Esophagus muscularis mucosa (tissue), 4 donors: ENCODE measurements around the gene PXMP4. TPM values are rescaled to one million over a fixed set of nuclear protein-coding genes. Genes with fewer than 3 reads are reported as not detected.

Source experiments
- DNase-seq: peaks from one replicate; pipeline ENCODE4 v3.0.0-alpha.2; 2017; ENCODE audit errors: extremely low spot score
- H3K27ac ChIP-seq, 4 donors: fragments of 200-600 bp; sonication (generic); replicated peaks in 1 of 4; 1 replicate in 3 of 4; 2 replicates in 1 of 4; pipeline ENCODE4 v1.5.1; 2016 to 2019; ENCODE audit warnings: mild to moderate bottlenecking in 1 of 4
- H3K27me3 ChIP-seq, 4 donors: fragments of 200-600 bp; sonication (generic); one replicate each; pipeline versions ENCODE4 v1.5.1 to v1.6.0; 2016 to 2019
- H3K36me3 ChIP-seq, 4 donors: fragments of 200-600 bp; sonication (generic); one replicate each; pipeline ENCODE4 v1.5.1; 2016 to 2019
- H3K4me1 ChIP-seq, 4 donors: fragments of 200-600 bp; sonication (generic); one replicate each; pipeline ENCODE4 v1.5.1; 2016 to 2019
- H3K4me3 ChIP-seq, 4 donors: fragments of 200-600 bp; sonication (generic); 1 replicate in 2 of 4; 2 replicates in 2 of 4; pipeline ENCODE4 v1.5.1; 2016 to 2019; ENCODE audit warnings: mild to moderate bottlenecking in 4 of 4, moderate library complexity in 1 of 4
- H3K9me3 ChIP-seq, 4 donors: fragments of 200-600 bp; sonication (generic); 1 replicate in 3 of 4; 2 replicates in 1 of 4; pipeline ENCODE4 v1.5.1; 2016 to 2019
- CTCF ChIP-seq, 3 experiments: fragments of 200-600 bp in 2 of 3; fragments of 450-650 bp in 1 of 3; sonication (generic) in 2 of 3; IDR thresholded peaks; one replicate each; pipeline ENCODE4 v1.5.1; 2017 to 2019; ENCODE audit warnings: antibody characterized with exemption in 3 of 3, mild to moderate bottlenecking in 2 of 3, moderate library complexity in 1 of 3
- EP300 ChIP-seq: sonication (generic); formaldehyde crosslinking; IDR thresholded peaks from one replicate; pipeline ENCODE4 v1.6.1; 2017; ENCODE audit warnings: antibody characterized with exemption
- POLR2A ChIP-seq: fragments of 450-650 bp; IDR thresholded peaks from one replicate; pipeline ENCODE4 v1.6.1; 2017; ENCODE audit warnings: antibody characterized with exemption, moderate library complexity, mild to moderate bottlenecking, low read depth
- POLR2AphosphoS5 ChIP-seq, 2 donors: sonication (generic); formaldehyde crosslinking; IDR thresholded peaks; one replicate each; pipeline ENCODE4 v1.6.1; 2017; ENCODE audit warnings: antibody characterized with exemption in 2 of 2
- WGBS: methylation state at CpG from one replicate; pipeline ENCODE4 v1.1.5; 2018; 5-methylcytosine and 5-hydroxymethylcytosine counted together
- intact Hi-C: fragments of 100-400 bp; cut with DNase I; formaldehyde crosslinking; loops from one replicate; pipeline ENCODE4 v1.15.1; 2023
- total RNA-seq, 4 donors: library from RNA; depleted of rRNA; stranded (reverse); fragments of >200 nt; gene quantifications; one replicate each; pipeline versions ENCODE4 v1.1.0 to v1.2.1, GENCODE V29; 2016

Gene PXMP4
- total RNA-seq, 4 donors from 2014 or later: 4.5 to 13.0 (median 9.2) TPM

- Histone ChIP-seq H3K9me3 (no peaks in the 10 kb centered on the region), H3K36me3 (peaks cover 11 to 26% (median 18%) of the 10 kb centered on the region in 4 donors), H3K4me1 (no peaks in the 10 kb centered on the region), H3K4me3 (no peak overlapping the region), H3K27ac (no peak overlapping the region), H3K27me3 (no peaks in the 10 kb centered on the region)
- TF ChIP-seq POLR2AphosphoS5 (IDR thresholded peaks at IDR 0.05): no peak
- no peak for TF ChIP-seq POLR2A
- TF ChIP-seq EP300: no peak
- no peak for TF ChIP-seq CTCF (IDR thresholded peaks at IDR 0.05)
- intact Hi-C loops: no loop called here
- no peak for DNase-seq
- 94% methylated on average over 3 of the region's 3 CpGs for WGBS
Observed at GRCh38 chr20:33744181-33744580, 24.1 kb upstream of the PXMP4 start.

- 100% methylated on average over 1 of the region's 1 CpG for WGBS
- TF ChIP-seq EP300 (no peak), POLR2A (no peak), POLR2AphosphoS5 (IDR thresholded peaks at IDR 0.05) (no peak), CTCF (IDR thresholded peaks at IDR 0.05) (no peak)
- Histone ChIP-seq H3K36me3 (peaks cover 0 to 3% (median 1%) of the 10 kb centered on the region in 4 donors), H3K27me3 (no peaks in the 10 kb centered on the region), H3K9me3 (peaks cover 0 to 19% (median 13%) of the 10 kb centered on the region in 4 donors), H3K27ac (no peak overlapping the region), H3K4me3 (no peak overlapping the region), H3K4me1 (no peaks in the 10 kb centered on the region)
- no peak for DNase-seq
- intact Hi-C loops: no loop called here
Observed at GRCh38 chr20:33740189-33740588, 20.1 kb upstream of the PXMP4 start.

- H3K4me1 ChIP-seq: peaks cover 0 to 4% (median under 1%) of the 10 kb centered on the region in 4 donors
- no peak for DNase-seq
- intact Hi-C loops: no loop called here
- no peaks in the 10 kb centered on the region for H3K36me3 ChIP-seq
- TF ChIP-seq POLR2AphosphoS5 (IDR thresholded peaks at IDR 0.05) (no peak), POLR2A (no peak), EP300 (no peak), CTCF (IDR thresholded peaks at IDR 0.05) (no peak)
- H3K27me3 ChIP-seq: no peaks in the 10 kb centered on the region
- no peak overlapping the region for H3K4me3 ChIP-seq
- H3K9me3 ChIP-seq: peaks cover 0 to 19% (median 13%) of the 10 kb centered on the region in 4 donors
- WGBS: 90% methylated on average over 7 of the region's 7 CpGs
- H3K27ac ChIP-seq: no peak overlapping the region
Observed at GRCh38 chr20:33739493-33739892, 19.4 kb upstream of the PXMP4 start.

- no peak for TF ChIP-seq EP300
- TF ChIP-seq POLR2A: no peak
- no peak for TF ChIP-seq CTCF (IDR thresholded peaks at IDR 0.05)
- TF ChIP-seq POLR2AphosphoS5 (IDR thresholded peaks at IDR 0.05): no peak
- Histone ChIP-seq H3K36me3 (no peaks in the 10 kb centered on the region), H3K4me1 (peaks cover 20 to 27% (median 23%) of the 10 kb centered on the region in 4 donors), H3K27ac (no peak overlapping the region), H3K9me3 (peaks cover 0 to 19% (median 13%) of the 10 kb centered on the region in 4 donors), H3K27me3 (no peaks in the 10 kb centered on the region), H3K4me3 (no peak overlapping the region)
- intact Hi-C loops: no loop called here
- DNase-seq: no peak
- 98% methylated on average over 3 of the region's 3 CpGs for WGBS
Observed at GRCh38 chr20:33736962-33737361, 16.9 kb upstream of the PXMP4 start.
